ENCODE results near the gene RALGPS1. TPM values are rescaled to one million over a fixed set of nuclear protein-coding genes. Genes with fewer than 3 reads are reported as not detected.

The RALGPS1 gene
- total and polyA plus RNA-seq, 2 of the 13 experiments (the other 11 are each of a cell fraction or from before 2014, with no cell fraction given) = 3.7 to 6.5 TPM

DNA sequence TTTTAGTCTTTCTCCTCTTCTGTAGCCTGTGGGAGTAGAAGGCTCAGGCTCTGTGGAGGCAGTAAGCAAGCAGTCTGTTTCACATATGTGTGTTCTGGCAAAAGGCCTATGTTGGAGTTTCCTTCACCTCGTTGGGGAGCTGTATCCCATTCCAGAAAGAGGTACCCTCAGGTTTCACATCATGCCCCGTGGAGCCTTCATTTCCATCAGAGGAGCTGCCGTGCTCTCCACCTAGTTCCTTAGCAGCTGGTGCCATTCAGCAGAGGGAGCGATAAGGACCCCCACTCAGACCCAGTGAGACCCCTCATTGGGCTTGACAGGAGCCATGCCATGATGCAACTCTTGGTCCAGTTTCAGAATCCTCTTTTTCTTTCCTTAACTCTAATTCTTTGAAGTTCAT lies 258.5 kb downstream of the RALGPS1 start:
- no peak overlapping the region for H3K4me3 ChIP-seq (replicated peaks in 1 of 3; ENCODE audit: insufficient read depth in 1 of 3, low read depth in 2 of 3, low read length in 3 of 3)
- POLR2A ChIA-PET = no interaction called here

More for the DNA sequence above, 258.5 kb downstream of the RALGPS1 start:
- no peak overlapping the region for H3K4me2 ChIP-seq (ENCODE audit: low read depth, low read length)
- H3K9me3 ChIP-seq (ENCODE audit: low read length) = no peaks in the 10 kb centered on the region
- in situ Hi-C loops (cut with HindIII; ENCODE audit: extremely low pct_ligation_motif_present, low pct_unique_long_range_greater_than_20kb) (no loop called here), intact Hi-C loops (cut with micrococcal nuclease; ENCODE audit: unreplicated experiment) (no loop called here)
- FAIRE-seq (no peak), ATAC-seq (no peak), DNase-seq (ENCODE audit: low spot score) (no peak)
- H3K36me3 ChIP-seq (replicated peaks in 1 of 2; ENCODE audit: control insufficient read depth in 1 of 2, insufficient read depth in 2 of 2, low read length in 2 of 2) = no peaks in the 10 kb centered on the region
- no TSS peak for BruUV-seq (replicated peaks)
- WGBS (ENCODE audit: low lambda C conversion rate) = 83% methylated on average over 3 of the region's 4 CpGs
- H3K9ac ChIP-seq (ENCODE audit: insufficient read depth, low read depth, low read length) = no peak overlapping the region
- no peak overlapping the region for H2AFZ ChIP-seq (ENCODE audit: low read length)
- CTCF ChIA-PET (ENCODE audit: low intra/inter-chr PET ratio, low total read pairs) = no interaction called here
- H3K79me2 ChIP-seq (ENCODE audit: insufficient read depth, low read length) = no peaks in the 10 kb centered on the region
- no peaks in the 10 kb centered on the region; the same call in 1 of the 2 replicates for H3K4me1 ChIP-seq (ENCODE audit: insufficient read depth, low read length)
- no peak overlapping the region for H3K27ac ChIP-seq (ENCODE audit: extremely low read length, insufficient read depth, low read length)
- no peaks in the 10 kb centered on the region; a peak in 1 of 5 replicates for H3K27me3 ChIP-seq (ENCODE audit: control insufficient read depth in 1 of 2, insufficient read depth in 2 of 2, low read length in 2 of 2)
- TF ChIP-seq, protein P1, sequence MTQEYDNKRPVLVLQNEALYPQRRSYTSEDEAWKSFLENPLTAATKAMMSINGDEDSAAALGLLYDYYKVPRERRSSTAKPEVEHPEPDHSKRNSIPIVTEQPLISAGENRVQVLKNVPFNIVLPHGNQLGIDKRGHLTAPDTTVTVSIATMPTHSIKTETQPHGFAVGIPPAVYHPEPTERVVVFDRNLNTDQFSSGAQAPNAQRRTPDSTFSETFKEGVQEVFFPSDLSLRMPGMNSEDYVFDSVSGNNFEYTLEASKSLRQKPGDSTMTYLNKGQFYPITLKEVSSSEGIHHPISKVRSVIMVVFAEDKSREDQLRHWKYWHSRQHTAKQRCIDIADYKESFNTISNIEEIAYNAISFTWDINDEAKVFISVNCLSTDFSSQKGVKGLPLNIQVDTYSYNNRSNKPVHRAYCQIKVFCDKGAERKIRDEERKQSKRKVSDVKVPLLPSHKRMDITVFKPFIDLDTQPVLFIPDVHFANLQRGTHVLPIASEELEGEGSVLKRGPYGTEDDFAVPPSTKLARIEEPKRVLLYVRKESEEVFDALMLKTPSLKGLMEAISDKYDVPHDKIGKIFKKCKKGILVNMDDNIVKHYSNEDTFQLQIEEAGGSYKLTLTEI (CRISPR knock-in tag; conservative IDR thresholded peaks at IDR 0.05) = no peak
- TF ChIP-seq KDM6A (CRISPR knock-in tag; IDR thresholded peaks at IDR 0.05; ENCODE audit: low read depth) (no peak), CEBPZ (IDR thresholded peaks at IDR 0.05; ENCODE audit: low read length) (no peak), ZNF282 (IDR thresholded peaks at IDR 0.05; ENCODE audit: partially characterized antibody) (no peak), KLF9 (CRISPR knock-in tag; IDR thresholded peaks at IDR 0.05; ENCODE audit: low read depth) (no peak), HDAC1 (CRISPR knock-in tag; IDR thresholded peaks at IDR 0.05) (no peak), ZNF737 (CRISPR knock-in tag; IDR thresholded peaks at IDR 0.05; ENCODE audit: borderline replicate concordance) (no peak), ZZZ3 (CRISPR knock-in tag; IDR thresholded peaks at IDR 0.05; ENCODE audit: borderline replicate concordance) (no peak), ZNF264 (CRISPR knock-in tag; IDR thresholded peaks at IDR 0.05) (no peak), NCOA1 (CRISPR knock-in tag; IDR thresholded peaks at IDR 0.05) (no peak), ZNF343 (CRISPR knock-in tag; IDR thresholded peaks at IDR 0.05) (no peak), PAX8 (CRISPR knock-in tag; IDR thresholded peaks at IDR 0.05; ENCODE audit: borderline replicate concordance) (no peak), ZSCAN29 (CRISPR knock-in tag; conservative IDR thresholded peaks at IDR 0.05) (no peak)
- H4K20me1 ChIP-seq (ENCODE audit: insufficient read depth, low read length) = no peaks in the 10 kb centered on the region

Data from HepG2 (cell line).